Thoracic aorta (tissue), 2 donors: Measurements from ENCODE around the gene B3GAT2. TPM values are rescaled to one million over a fixed set of nuclear protein-coding genes. Genes with fewer than 3 reads are reported as not detected.

Experiments used
- ATAC-seq: fragments of 150-250 bp; one replicate; pipeline ENCODE4 v1.8.0; 2017; ENCODE audit warnings: low read depth; ENCODE audit not compliant: insufficient number of reproducible peaks, low FRiP score
- DNase-seq: peaks from one replicate; pipeline ENCODE4 v3.0.0-alpha.2; 2020; ENCODE audit warnings: low spot score
- H3K27ac ChIP-seq, 2 donors: fragments of 200-600 bp; sonication (generic); 1 replicate in 1 of 2; 2 replicates in 1 of 2; pipeline ENCODE4 v1.5.1; 2016; ENCODE audit warnings: mild to moderate bottlenecking in 2 of 2, moderate library complexity in 2 of 2
- H3K27me3 ChIP-seq: fragments of 200-600 bp; sonication (generic); replicated peaks from 2 replicates; pipeline ENCODE4 v1.6.0; 2016; ENCODE audit warnings: mild to moderate bottlenecking; ENCODE audit not compliant: insufficient read depth
- H3K36me3 ChIP-seq: fragments of 200-600 bp; sonication (generic); one replicate; pipeline ENCODE4 v1.5.1; 2016
- H3K4me1 ChIP-seq, 2 donors: fragments of 200-600 bp; sonication (generic); 1 replicate in 1 of 2; 2 replicates in 1 of 2; pipeline versions ENCODE4 v1.5.1 to v1.6.0; 2016; ENCODE audit warnings: low read depth in 2 of 2, mild to moderate bottlenecking in 1 of 2; ENCODE audit not compliant: control insufficient read depth in 1 of 2
- H3K4me3 ChIP-seq: fragments of 200-600 bp; sonication (generic); 2 replicates; pipeline ENCODE4 v1.5.1; 2016; ENCODE audit warnings: mild to moderate bottlenecking
- H3K9me3 ChIP-seq: fragments of 200-600 bp; sonication (generic); 2 replicates; pipeline ENCODE4 v1.5.1; 2016
- CTCF ChIP-seq: fragments of 200-600 bp; sonication (generic); IDR thresholded peaks from one replicate; pipeline ENCODE4 v1.5.1; 2019; ENCODE audit warnings: antibody characterized with exemption
- total RNA-seq, 2 donors: library from RNA; depleted of rRNA; stranded (reverse); fragments of >200 nt; gene quantifications; one replicate each; pipeline versions ENCODE4 v1.1.0 to v1.2.3, GENCODE V29; 2016

The B3GAT2 gene
- total RNA-seq = not detected

GRCh38 chr6:70956451-70957283 is at the start of gene B3GAT2:
B3GAT2 (minus strand) TSS chr6:70957060; CDS start chr6:70956429, 631 bp downstream.
- no peak for TF ChIP-seq CTCF
- no peak for DNase-seq
- Histone ChIP-seq H3K4me1 (peaks cover 6 to 21% of the 10 kb centered on the region in 2 donors), H3K27ac (no peak within 1 kb of the TSS), H3K36me3 (no peaks in the 10 kb centered on the region), H3K27me3 (no peaks in the 10 kb centered on the region), H3K4me3 (peak within 1 kb of the TSS; percentile 81), H3K9me3 (no peaks in the 10 kb centered on the region)
- ATAC-seq = no peak

GRCh38 chr6:70998148-70998547 is 41.3 kb upstream of the B3GAT2 start:
- Histone ChIP-seq H3K27ac (no peak overlapping the region), H3K27me3 (no peaks in the 10 kb centered on the region), H3K4me1 (no peaks in the 10 kb centered on the region), H3K4me3 (no peak overlapping the region), H3K9me3 (no peaks in the 10 kb centered on the region), H3K36me3 (no peaks in the 10 kb centered on the region)
- ATAC-seq (no peak), DNase-seq (no peak)
- no peak for TF ChIP-seq CTCF

GRCh38 chr6:70997379-70997778 is 40.5 kb upstream of the B3GAT2 start:
- H3K27ac ChIP-seq = no peak overlapping the region
- H3K9me3 ChIP-seq = no peaks in the 10 kb centered on the region
- no peak overlapping the region for H3K4me3 ChIP-seq
- no peak for TF ChIP-seq CTCF
- H3K36me3 ChIP-seq = no peaks in the 10 kb centered on the region
- H3K27me3 ChIP-seq = no peaks in the 10 kb centered on the region
- DNase-seq (no peak), ATAC-seq (no peak)
- H3K4me1 ChIP-seq = no peaks in the 10 kb centered on the region

- H3K4me3 ChIP-seq = no peak overlapping the region
- H3K4me1 ChIP-seq = no peaks in the 10 kb centered on the region
- DNase-seq = no peak
- H3K9me3 ChIP-seq = no peaks in the 10 kb centered on the region
- H3K27ac ChIP-seq = no peak overlapping the region
- H3K27me3 ChIP-seq = no peaks in the 10 kb centered on the region
- ATAC-seq = no peak
- no peaks in the 10 kb centered on the region for H3K36me3 ChIP-seq
- no peak for TF ChIP-seq CTCF
Observed at GRCh38 chr6:70996106-70996505, 39.2 kb upstream of the B3GAT2 start.

- ATAC-seq = no peak
- no peaks in the 10 kb centered on the region for H3K36me3 ChIP-seq
- no peaks in the 10 kb centered on the region for H3K9me3 ChIP-seq
- H3K27ac ChIP-seq = no peak overlapping the region
- TF ChIP-seq CTCF = no peak
- no peaks in the 10 kb centered on the region for H3K4me1 ChIP-seq
- H3K27me3 ChIP-seq = no peaks in the 10 kb centered on the region
- DNase-seq = no peak
- H3K4me3 ChIP-seq = no peak overlapping the region
Observed at GRCh38 chr6:70995411-70995810, 38.6 kb upstream of the B3GAT2 start.
